IMR-90 (cell line): Measurements from ENCODE around the gene PTGES. TPM values are rescaled to one million over a fixed set of nuclear protein-coding genes. Genes with fewer than 3 reads are reported as not detected.
A peak's percentile ranks its signal among the peaks of the same experiment; 100 is the strongest.

Experiments used
- ATAC-seq: fragments of 200-7000 bp; cut with Tn5 transposase; 2 replicates; pipeline ENCODE4 v1.9.1; 2020; ENCODE audit warnings: low read depth, mild to moderate bottlenecking, moderate library complexity
- BruUV-seq: library from RNA; stranded (reverse); fragments of 400-500 nt; replicated peaks from 2 replicates; lab custom pipeline; 2021; lab: Mats Ljungman, UMichigan
- CTCF ChIA-PET: fragments of 300-600 bp; formaldehyde crosslinking; extraction: SDS; loops from one replicate; lab custom pipeline; 2021; ENCODE audit warnings: antibody characterized with exemption; lab: Yijun Ruan, JAX
- POLR2A ChIA-PET: fragments of 300-600 bp; sonication (Branson Sonifier 250); formaldehyde crosslinking; loops from one replicate; lab custom pipeline; 2022; ENCODE audit warnings: antibody characterized with exemption; ENCODE audit not compliant: unreplicated experiment; lab: Charles Lee
- DNase-seq: peaks from one replicate; pipeline ENCODE4 v3.0.0; 2013
- H2AFZ ChIP-seq: replicated peaks from 2 replicates; pipeline ENCODE3; 2013; ENCODE audit warnings: low read length, mild to moderate bottlenecking; ENCODE audit not compliant: poor library complexity
- H2AK5ac ChIP-seq: 2 replicates; pipeline ENCODE4 v1.6.1; 2013; ENCODE audit warnings: low read depth, low read length, inconsistent platforms
- H2AK9ac ChIP-seq: replicated peaks from 2 replicates; pipeline ENCODE3; 2013; ENCODE audit warnings: mild to moderate bottlenecking, low read depth, low read length, moderate library complexity; ENCODE audit not compliant: poor library complexity
- H2BK120ac ChIP-seq: 2 replicates; pipeline ENCODE4 v1.6.1; 2013; ENCODE audit warnings: low read depth, low read length, inconsistent platforms
- H2BK15ac ChIP-seq: 3 replicates; pipeline ENCODE4 v1.6.1; 2013; ENCODE audit warnings: low read depth, low read length, inconsistent platforms
- H2BK20ac ChIP-seq: 2 replicates; pipeline ENCODE4 v1.6.1; 2013; ENCODE audit warnings: low read depth, mild to moderate bottlenecking, inconsistent platforms, low read length, moderate library complexity
- H2BK5ac ChIP-seq: 2 replicates; pipeline ENCODE4 v1.6.1; 2013; ENCODE audit warnings: mild to moderate bottlenecking, low read depth, low read length, inconsistent platforms; ENCODE audit not compliant: poor library complexity, severe bottlenecking
- H3K14ac ChIP-seq: replicated peaks from 2 replicates; pipeline ENCODE4 v1.6.1; 2013; ENCODE audit warnings: low read depth, low read length, inconsistent platforms
- H3K18ac ChIP-seq: 2 replicates; pipeline ENCODE4 v1.6.1; 2013; ENCODE audit warnings: low read depth, low read length, control low read depth
- H3K23ac ChIP-seq: 2 replicates; pipeline ENCODE4 v1.6.1; 2013; ENCODE audit warnings: low read depth, low read length, inconsistent platforms
- H3K27ac ChIP-seq: 2 replicates; pipeline ENCODE4 v1.5.1; 2013; ENCODE audit warnings: mild to moderate bottlenecking, control low read depth, low read length; ENCODE audit not compliant: insufficient read depth
- H3K27me3 ChIP-seq: 2 replicates; pipeline ENCODE4 v1.6.1; 2013; ENCODE audit warnings: low read length; ENCODE audit not compliant: control insufficient read depth, insufficient read depth
- H3K36me3 ChIP-seq: 2 replicates; pipeline ENCODE4 v1.6.1; 2013; ENCODE audit warnings: low read length, mixed read lengths; ENCODE audit not compliant: control insufficient read depth, insufficient read depth
- H3K4ac ChIP-seq: 2 replicates; pipeline ENCODE4 v1.6.1; 2013; ENCODE audit warnings: low read depth, low read length, inconsistent platforms
- H3K4me1 ChIP-seq: 2 replicates; pipeline ENCODE4 v1.6.1; 2013; ENCODE audit warnings: low read length, mixed read lengths; ENCODE audit not compliant: control insufficient read depth, insufficient read depth
- H3K4me2 ChIP-seq: 2 replicates; pipeline ENCODE4 v1.6.1; 2013; ENCODE audit warnings: low read depth, mild to moderate bottlenecking, control low read depth, low read length, moderate library complexity
- H3K4me3 ChIP-seq: 2 replicates; pipeline ENCODE4 v1.5.1; 2013; ENCODE audit warnings: low read depth, mild to moderate bottlenecking, control low read depth, low read length, moderate library complexity; ENCODE audit not compliant: insufficient read depth
- H3K56ac ChIP-seq: 2 replicates; pipeline ENCODE4 v1.6.1; 2013; ENCODE audit warnings: low read length, inconsistent platforms; ENCODE audit not compliant: insufficient read depth; ENCODE audit errors: extremely low read depth
- H3K79me1 ChIP-seq, 2 experiments: 2 replicates each; pipeline ENCODE4 v1.6.1; 2013; ENCODE audit warnings: low read length in 2 of 2, inconsistent platforms in 1 of 2, low read depth in 1 of 2
- H3K9ac ChIP-seq: 2 replicates; pipeline ENCODE4 v1.6.1; 2013; ENCODE audit warnings: low read depth, low read length, control low read depth
- H3K9me1 ChIP-seq: 2 replicates; pipeline ENCODE4 v1.6.1; 2013; ENCODE audit warnings: low read length, inconsistent platforms; ENCODE audit not compliant: insufficient read depth
- H3K9me3 ChIP-seq: 2 replicates; pipeline ENCODE4 v1.6.1; 2013; ENCODE audit warnings: low read length; ENCODE audit not compliant: control insufficient read depth, insufficient read depth
- H4K20me1 ChIP-seq: 2 replicates; pipeline ENCODE4 v1.6.1; 2013; ENCODE audit warnings: low read length, inconsistent platforms; ENCODE audit not compliant: insufficient read depth
- H4K5ac ChIP-seq: 2 replicates; pipeline ENCODE4 v1.6.1; 2013; ENCODE audit warnings: mild to moderate bottlenecking, low read depth, low read length, control low read depth
- H4K8ac ChIP-seq, 2 experiments: 2 replicates each; pipeline ENCODE4 v1.6.1; 2013; ENCODE audit warnings: low read depth in 2 of 2, low read length in 2 of 2, control low read depth in 1 of 2, inconsistent platforms in 1 of 2
- H4K91ac ChIP-seq: 2 replicates; pipeline ENCODE4 v1.6.1; 2013; ENCODE audit warnings: low read depth, low read length, inconsistent platforms; ENCODE audit not compliant: insufficient read depth
- BHLHE40 ChIP-seq: fragments of 150-350 bp; IDR thresholded peaks from 2 replicates; pipeline ENCODE4 v1.6.1; 2016; ENCODE audit warnings: mild to moderate bottlenecking, low read depth, low read length
- CEBPB ChIP-seq: IDR thresholded peaks from 2 replicates; pipeline ENCODE4 v1.6.1; 2012; ENCODE audit warnings: low read depth, low read length, improper control_type of control experiment
- CHD1 ChIP-seq: IDR thresholded peaks from 2 replicates; pipeline ENCODE4 v1.6.1; 2012; ENCODE audit warnings: low read depth, low read length, improper control_type of control experiment
- CTCF ChIP-seq: conservative IDR thresholded peaks from 2 replicates; pipeline ENCODE4 v1.5.1; 2012; ENCODE audit warnings: mild to moderate bottlenecking, low read depth, low read length, improper control_type of control experiment
- ELK1 ChIP-seq: fragments of 150-350 bp; IDR thresholded peaks from 2 replicates; pipeline ENCODE4 v1.6.1; 2016; ENCODE audit warnings: low read depth, mild to moderate bottlenecking, low read length, moderate library complexity, borderline replicate concordance
- MAFK ChIP-seq: IDR thresholded peaks from 2 replicates; pipeline ENCODE4 v1.6.1; 2012; ENCODE audit warnings: low read depth, low read length, improper control_type of control experiment
- MAZ ChIP-seq: IDR thresholded peaks from 2 replicates; pipeline ENCODE4 v1.6.1; 2012; ENCODE audit warnings: low read depth, mild to moderate bottlenecking, low read length, improper control_type of control experiment, moderate library complexity, borderline replicate concordance
- POLR2A ChIP-seq: IDR thresholded peaks from 2 replicates; pipeline ENCODE4 v1.6.1; 2012; ENCODE audit warnings: mild to moderate bottlenecking, low read depth, low read length
- RAD21 ChIP-seq: IDR thresholded peaks from 2 replicates; pipeline ENCODE4 v1.6.1; 2012; ENCODE audit warnings: low read length, improper control_type of control experiment
- SMC3 ChIP-seq: fragments of 150-350 bp; IDR thresholded peaks from 2 replicates; pipeline ENCODE4 v1.6.1; 2016; ENCODE audit warnings: low read depth, mild to moderate bottlenecking, antibody characterized with exemption, low read length, moderate library complexity
- WGBS, 2 experiments: methylation state at CpG; one replicate each; pipeline versions ENCODE4 v1.1.5 to v1.1.7; 2013; ENCODE audit warnings: missing lambda C conversion rate in 2 of 2; ENCODE audit not compliant: insufficient read length in 1 of 2; ENCODE audit errors: extremely low coverage in 2 of 2; 5-methylcytosine and 5-hydroxymethylcytosine counted together
- dilution Hi-C: fragments of 300-500 bp; cut with HindIII; formaldehyde crosslinking; loops from one replicate; pipeline ENCODE4 v1.14.3; 2018; ENCODE audit warnings: low sequenced_read_pairs; ENCODE audit not compliant: unreplicated experiment
- in situ Hi-C: fragments of 300-500 bp; cut with MboI; formaldehyde crosslinking; loops from 3 replicates; pipeline ENCODE4 v1.14.3; 2019; ENCODE audit warnings: low sequenced_read_pairs, inconsistent platforms, mixed read lengths
- intact Hi-C: fragments of 100-400 bp; cut with micrococcal nuclease; formaldehyde crosslinking; loops from 2 replicates; pipeline ENCODE4 v1.10.0; 2022
- polyA plus RNA-seq, 3 experiments: library from polyadenylated mRNA; depleted of rRNA; stranded (reverse); fragments of >200 nt; gene quantifications; 2 replicates each; pipeline ENCODE4 v1.2.3, GENCODE V29; 2012; ENCODE audit warnings: low replicate concordance in 1 of 3
- total RNA-seq: library from RNA; depleted of rRNA; stranded (reverse); fragments of >200 nt; gene quantifications from 2 replicates; pipeline ENCODE4 v1.2.3, GENCODE V29; 2012

PTGES gene
- total and polyA plus RNA-seq, 2 of the 4 experiments (the other 2 are of a cell fraction) = 3.2 to 6.3 TPM

GRCh38 chr9:129737479-129738274, 15.2 kb downstream of the PTGES start:
- Histone ChIP-seq H3K79me1 (no peaks in the 10 kb centered on the region), H3K27ac (peak overlapping the region; percentile 68), H3K4me2 (peak overlapping the region; percentile 64), H3K36me3 (peaks cover 6% of the 10 kb centered on the region; the same call in 1 of the 2 replicates), H3K27me3 (no peaks in the 10 kb centered on the region), H2BK120ac (peak overlapping the region; percentile 86), H3K4me3 (peak overlapping the region; percentile 30), H4K5ac (peak overlapping the region; percentile 74), H2BK5ac (peak overlapping the region; percentile 74), H4K20me1 (no peaks in the 10 kb centered on the region), H4K91ac (peak overlapping the region; percentile 86), H2AK5ac (peak overlapping the region; percentile 98), H3K18ac (peak overlapping the region; percentile 29; the same call in 1 of the 2 replicates), H3K9me3 (no peaks in the 10 kb centered on the region), H4K8ac (peak overlapping the region; percentile 92 to 94), H2BK15ac (peak overlapping the region; percentile 99; the same call in 2 of the 3 replicates), H3K4me1 (peaks cover 3% of the 10 kb centered on the region), H3K9me1 (peaks cover 4% of the 10 kb centered on the region; the same call in 1 of the 2 replicates), H2AK9ac (peak overlapping the region; percentile 86), H3K23ac (peak overlapping the region; percentile 0; the same call in 1 of the 2 replicates), H3K4ac (peak overlapping the region; percentile 94), H3K14ac (peak overlapping the region; percentile 57), H2BK20ac (peak overlapping the region; percentile 61), H2AFZ (peak overlapping the region; percentile 98), H3K56ac (peak overlapping the region; percentile 17; the same call in 1 of the 2 replicates), H3K9ac (peak overlapping the region; percentile 58)
- dilution Hi-C loops = no loop called here
- intact Hi-C loops = loop anchor here (1.0 kb wide), 2 partner anchors 46 to 95 kb away; partner anchors contain the start of gene ASB6
- ATAC-seq = peak; percentile 97
- WGBS, 2 experiments = 9% methylated on average over 24 of the region's 48 CpGs; no CpG with 5 or more reads in 1 of the 2 experiments
- ChIA-PET CTCF (interaction anchor here (0.6 to 3.0 kb wide), 10 partner anchors 10 to 98 kb away, joined by 3 to 17 read pairs (median 4); no protein-coding TSS in a partner anchor), POLR2A (no interaction called here)
- TF ChIP-seq ELK1 = no peak
- peak; percentile 27; the same call in 1 of the 2 replicates for TF ChIP-seq MAZ
- TF ChIP-seq CHD1 = no peak
- TF ChIP-seq CTCF = peak; percentile 89
- TF ChIP-seq SMC3 = peak; percentile 97
- 0 out of 2 replicates have a peak, but pooled peaks have one; percentile 20 for TF ChIP-seq POLR2A
- no peak for TF ChIP-seq MAFK
- peak; percentile 86 for TF ChIP-seq RAD21
- no peak for TF ChIP-seq BHLHE40
- TF ChIP-seq CEBPB = no peak
- in situ Hi-C loops = loop anchor here (5.0 kb wide), 1 partner anchor 45 kb away; no protein-coding TSS in a partner anchor
- no TSS peak for BruUV-seq
- DNase-seq = peak; percentile 55
